Endothelial cell of umbilical vein (primary cell): ENCODE measurements around the gene RBM43. TPM values are rescaled to one million over a fixed set of nuclear protein-coding genes. Genes with fewer than 3 reads are reported as not detected.

Source experiments
- BruUV-seq: library from RNA; stranded (reverse); fragments of 400-500 nt; replicated peaks from 2 replicates; lab custom pipeline; 2021; lab: Mats Ljungman, UMichigan
- CTCF ChIA-PET: fragments of 300-600, 350-600 bp; sonication (Branson Sonifier 250); formaldehyde crosslinking; loops from one replicate; lab custom pipeline; 2021; ENCODE audit warnings: antibody characterized with exemption, inconsistent platforms; lab: Charles Lee
- POLR2A ChIA-PET: fragments of 300-600, 350-600 bp; sonication (Branson Sonifier 250); formaldehyde crosslinking; loops from one replicate; lab custom pipeline; 2021; ENCODE audit warnings: antibody characterized with exemption, inconsistent platforms; lab: Charles Lee
- DNase-seq: peaks from one replicate; pipeline ENCODE4 v3.0.0-alpha.2; 2011; ENCODE audit warnings: low read depth, low spot score
- FAIRE-seq: peaks from 2 replicates; lab custom pipeline; 2011; peaks lifted over from hg19 to GRCh38; lab: Jason Lieb, UNC
- H2AFZ ChIP-seq: 2 replicates; pipeline ENCODE4 v1.6.0; 2012; ENCODE audit warnings: low read depth, low read length, control low read depth, inconsistent platforms
- H3K27ac ChIP-seq: 2 replicates; pipeline ENCODE4 v1.5.1; 2011; ENCODE audit warnings: low read depth, mild to moderate bottlenecking, control low read depth, low read length, moderate library complexity; ENCODE audit not compliant: insufficient read depth
- H3K27me3 ChIP-seq, 2 experiments: 2 replicates each; pipeline versions ENCODE4 v1.6.0 to v1.6.1; 2011; ENCODE audit warnings: low read length in 2 of 2, mixed read lengths in 1 of 2; ENCODE audit not compliant: control insufficient read depth in 2 of 2, insufficient read depth in 2 of 2
- H3K36me3 ChIP-seq, 2 experiments: 2 replicates in 1 of 2; 3 replicates in 1 of 2; pipeline ENCODE4 v1.5.1; 2011; ENCODE audit warnings: low read length in 2 of 2, mild to moderate bottlenecking in 1 of 2, moderate library complexity in 1 of 2; ENCODE audit not compliant: control insufficient read depth in 2 of 2, insufficient read depth in 2 of 2; ENCODE audit errors: extremely low read depth in 1 of 2
- H3K4me1 ChIP-seq: 3 replicates; pipeline ENCODE4 v1.5.1; 2011; ENCODE audit warnings: mild to moderate bottlenecking, low read length; ENCODE audit not compliant: control insufficient read depth, insufficient read depth; ENCODE audit errors: extremely low read depth
- H3K4me2 ChIP-seq: 2 replicates; pipeline ENCODE4 v1.6.1; 2011; ENCODE audit warnings: low read length, control low read depth, mixed read lengths; ENCODE audit not compliant: insufficient read depth
- H3K4me3 ChIP-seq, 3 experiments: fragments of 200-600 bp in 1 of 3; sonication (generic), shearing (Covaris generic) in 1 of 3; replicated peaks in 1 of 3; 2 replicates each; pipeline ENCODE4 v1.5.1; 2011 to 2016; ENCODE audit warnings: control low read depth in 3 of 3, low read length in 3 of 3, mild to moderate bottlenecking in 2 of 3, inconsistent platforms in 1 of 3, low read depth in 1 of 3, moderate library complexity in 1 of 3; ENCODE audit not compliant: insufficient read depth in 1 of 3
- H3K79me2 ChIP-seq: 2 replicates; pipeline ENCODE4 v1.6.0; 2012; ENCODE audit warnings: low read length, inconsistent platforms; ENCODE audit not compliant: control insufficient read depth, insufficient read depth
- H3K9ac ChIP-seq: replicated peaks from 2 replicates; pipeline ENCODE3; 2011; ENCODE audit warnings: low read length, control low read depth; ENCODE audit not compliant: insufficient read depth; ENCODE audit errors: extremely low read depth
- H3K9me1 ChIP-seq: replicated peaks from 3 replicates; pipeline ENCODE4 v1.6.0; 2011; ENCODE audit warnings: mild to moderate bottlenecking, low read length; ENCODE audit not compliant: control insufficient read depth, insufficient read depth; ENCODE audit errors: extremely low read depth
- H3K9me3 ChIP-seq: replicated peaks from 2 replicates; pipeline ENCODE4 v1.5.1; 2012; ENCODE audit warnings: low read length, inconsistent platforms; ENCODE audit not compliant: control insufficient read depth, insufficient read depth
- H4K20me1 ChIP-seq: replicated peaks from 2 replicates; pipeline ENCODE3; 2011; ENCODE audit warnings: mild to moderate bottlenecking, low read length; ENCODE audit not compliant: control insufficient read depth, insufficient read depth; ENCODE audit errors: extremely low read depth
- GATA2 ChIP-seq: IDR thresholded peaks from 2 replicates; pipeline ENCODE4 v1.7.0; 2011; ENCODE audit warnings: low read depth, mild to moderate bottlenecking, moderate library complexity, mixed read lengths, low read length; ENCODE audit not compliant: insufficient read length, insufficient read depth
- dilution Hi-C: fragments of 300-500 bp; cut with MboI; formaldehyde crosslinking; loops from one replicate; pipeline ENCODE4 v1.15.0; 2019; ENCODE audit warnings: low sequenced_read_pairs; ENCODE audit not compliant: extremely low pct_ligation_motif_present
- intact Hi-C: fragments of 100-400 bp; cut with micrococcal nuclease; formaldehyde crosslinking; loops from one replicate; pipeline ENCODE4 v1.10.0; 2022
- polyA plus RNA-seq, 4 experiments: library from polyadenylated mRNA; depleted of rRNA in 3 of 4; stranded (reverse) in 3 of 4; unstranded in 1 of 4; fragments of >200 nt; gene quantifications; 2 replicates each; pipeline versions ENCODE4 v1.2.1 to v1.2.3, GENCODE V29; 2011 to 2012; ENCODE audit warnings: missing spikeins in 1 of 4
- total RNA-seq: library from RNA; stranded (reverse); gene quantifications from 2 replicates; pipeline ENCODE4 v1.2.3, GENCODE V29; 2021
- TF ChIP-seq, protein P1 (sequence below), 2 donors: IDR thresholded peaks; 1 replicate in 1 of 2; 2 replicates in 1 of 2; pipeline ENCODE4 v1.5.1; 2011; ENCODE audit warnings: low read length in 2 of 2, mild to moderate bottlenecking in 2 of 2, moderate library complexity in 2 of 2, control low read depth in 1 of 2, inconsistent platforms in 1 of 2, low read depth in 1 of 2; ENCODE audit not compliant: insufficient read depth in 1 of 2; ENCODE audit errors: extremely low read depth in 1 of 2

The RBM43 gene
- total and polyA plus RNA-seq, 2 donors (not counting 3 experiments of a cell fraction or from before 2014, with no cell fraction given), result 3.7 to 6.5 TPM

DNA sequence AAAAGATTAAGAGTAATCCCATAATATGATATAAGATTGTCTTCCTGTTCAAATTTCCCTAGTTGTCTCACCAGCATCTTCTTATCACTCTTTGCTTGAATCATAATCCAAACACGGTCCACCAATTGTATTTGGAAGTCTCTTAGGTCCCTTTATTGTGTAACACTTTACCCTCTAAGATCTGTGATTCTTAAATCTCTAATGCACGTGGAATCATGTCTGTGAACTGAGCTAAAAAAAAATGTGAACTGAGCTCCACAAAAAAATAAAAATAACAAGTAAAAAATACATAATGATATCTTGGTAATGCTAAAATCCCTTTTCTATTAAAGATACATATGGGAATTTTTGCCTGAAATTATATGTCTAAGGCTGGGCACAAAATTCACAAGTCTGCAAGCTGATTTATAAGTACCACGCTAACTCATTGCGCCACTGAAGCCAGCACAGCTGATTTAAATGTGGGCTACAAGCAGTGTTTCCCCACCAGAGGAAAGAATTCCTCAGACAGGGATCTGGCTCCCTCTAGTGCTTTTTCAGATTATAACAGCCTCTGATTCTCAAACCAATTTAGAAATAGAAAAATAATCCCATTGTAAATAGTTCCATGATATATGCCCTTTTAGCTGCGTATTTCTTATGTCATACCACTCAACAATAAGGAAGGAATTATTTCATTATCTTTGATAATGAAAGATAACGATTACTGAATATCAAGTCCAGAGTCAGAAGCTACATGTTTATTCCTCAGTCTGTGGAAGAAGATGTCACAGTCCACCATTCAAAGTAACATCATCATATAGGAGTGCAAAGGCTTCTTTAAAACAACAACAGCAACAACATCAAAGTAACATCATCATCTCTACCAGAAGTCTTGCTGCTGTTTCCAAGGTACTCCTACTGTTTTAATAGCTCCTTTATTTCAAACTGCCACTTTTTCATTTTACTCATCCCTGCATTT, 22.9 kb downstream of the RBM43 start:
- ChIA-PET POLR2A (interaction anchor here (0.5 kb wide), 1 partner anchor 1504 kb away, joined by 3 read pairs; no protein-coding TSS in a partner anchor), CTCF (interaction anchor here (0.6 to 4.3 kb wide), 75 partner anchors 9 to 1925 kb away, joined by 3 to 120 read pairs (median 4); partner anchors contain the start of genes RBM43 and RIF1)
- Histone ChIP-seq H3K27me3 (no peaks in the 10 kb centered on the region), H3K4me3 (no peak overlapping the region), H3K9ac (no peak overlapping the region), H3K4me2 (peak overlapping the region; percentile 3), H2AFZ (peak overlapping the region; percentile 71), H4K20me1 (no peaks in the 10 kb centered on the region), H3K79me2 (no peaks in the 10 kb centered on the region), H3K36me3 (no peaks in the 10 kb centered on the region), H3K9me1 (no peaks in the 10 kb centered on the region), H3K4me1 (peaks cover 7% of the 10 kb centered on the region), H3K27ac (no peak overlapping the region), H3K9me3 (no peaks in the 10 kb centered on the region)
- FAIRE-seq (peak; percentile 60), DNase-seq (peak; percentile 80)
- no TSS peak for BruUV-seq
- intact Hi-C loops (loop anchor here (1.0 to 10.0 kb wide), 9 partner anchors 188 to 1904 kb away; partner anchors contain the start of genes LYPD6 and RND3), dilution Hi-C loops (no loop called here)
- no peak for TF ChIP-seq GATA2
- TF ChIP-seq, protein P1, sequence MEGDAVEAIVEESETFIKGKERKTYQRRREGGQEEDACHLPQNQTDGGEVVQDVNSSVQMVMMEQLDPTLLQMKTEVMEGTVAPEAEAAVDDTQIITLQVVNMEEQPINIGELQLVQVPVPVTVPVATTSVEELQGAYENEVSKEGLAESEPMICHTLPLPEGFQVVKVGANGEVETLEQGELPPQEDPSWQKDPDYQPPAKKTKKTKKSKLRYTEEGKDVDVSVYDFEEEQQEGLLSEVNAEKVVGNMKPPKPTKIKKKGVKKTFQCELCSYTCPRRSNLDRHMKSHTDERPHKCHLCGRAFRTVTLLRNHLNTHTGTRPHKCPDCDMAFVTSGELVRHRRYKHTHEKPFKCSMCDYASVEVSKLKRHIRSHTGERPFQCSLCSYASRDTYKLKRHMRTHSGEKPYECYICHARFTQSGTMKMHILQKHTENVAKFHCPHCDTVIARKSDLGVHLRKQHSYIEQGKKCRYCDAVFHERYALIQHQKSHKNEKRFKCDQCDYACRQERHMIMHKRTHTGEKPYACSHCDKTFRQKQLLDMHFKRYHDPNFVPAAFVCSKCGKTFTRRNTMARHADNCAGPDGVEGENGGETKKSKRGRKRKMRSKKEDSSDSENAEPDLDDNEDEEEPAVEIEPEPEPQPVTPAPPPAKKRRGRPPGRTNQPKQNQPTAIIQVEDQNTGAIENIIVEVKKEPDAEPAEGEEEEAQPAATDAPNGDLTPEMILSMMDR (IDR thresholded peaks at IDR 0.05; ENCODE audit: extremely low read depth in 1 of 2, insufficient read depth in 1 of 2, low read depth in 1 of 2, low read length in 2 of 2), result peak; percentile 53 to 57
